RWPE2 (cell line): ENCODE results near the gene ACTR3.

ENCODE experiments used
- ATAC-seq: fragments of 200-7000 bp; cut with Tn5 transposase; 3 replicates; pipeline ENCODE4 v1.9.1; 2021; ENCODE audit warnings: low read depth
- DNase-seq: peaks from one replicate; pipeline ENCODE4 v3.0.0-alpha.2; 2020; ENCODE audit warnings: low spot score
- H3K27ac ChIP-seq: fragments of 450-650 bp; 2 replicates; pipeline ENCODE4 v1.5.1; 2017; ENCODE audit warnings: mild to moderate bottlenecking; ENCODE audit not compliant: poor library complexity, severe bottlenecking
- H3K27me3 ChIP-seq: fragments of 250-450 bp; sonication (Bioruptor Pico); 2 replicates; pipeline ENCODE4 v1.5.1; 2021; ENCODE audit warnings: mild to moderate bottlenecking, moderate library complexity; ENCODE audit not compliant: insufficient read depth, poor library complexity, severe bottlenecking
- H3K36me3 ChIP-seq: fragments of 250-450 bp; sonication (Bioruptor Pico); 2 replicates; pipeline ENCODE4 v1.5.1; 2020; ENCODE audit warnings: low read depth, mild to moderate bottlenecking, moderate library complexity
- H3K4me1 ChIP-seq: fragments of 250-450 bp; sonication (Bioruptor Pico); 2 replicates; pipeline ENCODE4 v1.5.1; 2021; ENCODE audit warnings: mild to moderate bottlenecking, moderate library complexity; ENCODE audit not compliant: insufficient read depth, poor library complexity, severe bottlenecking
- H3K4me3 ChIP-seq: fragments of 250-450 bp; sonication (Bioruptor Pico); 2 replicates; pipeline ENCODE4 v1.5.1; 2021; ENCODE audit warnings: mild to moderate bottlenecking, moderate library complexity; ENCODE audit not compliant: severe bottlenecking
- H3K9me3 ChIP-seq: fragments of 250-450 bp; sonication (Bioruptor Pico); 2 replicates; pipeline ENCODE4 v1.5.1; 2021; ENCODE audit warnings: mild to moderate bottlenecking, moderate library complexity; ENCODE audit not compliant: severe bottlenecking
- CTCF ChIP-seq: fragments of 450-650 bp; IDR thresholded peaks from one replicate; pipeline ENCODE4 v1.5.1; 2017; ENCODE audit warnings: mild to moderate bottlenecking, moderate library complexity; ENCODE audit not compliant: poor library complexity, severe bottlenecking

The ACTR3 gene

GRCh38 chr2:113863144-113863543, 26.7 kb upstream of the ACTR3 start:
- ATAC-seq (no peak), DNase-seq (no peak)
- Histone ChIP-seq H3K27me3 (no peaks in the 10 kb centered on the region), H3K9me3 (no peaks in the 10 kb centered on the region), H3K4me1 (peaks cover 11% of the 10 kb centered on the region), H3K4me3 (no peak overlapping the region), H3K27ac (no peak overlapping the region), H3K36me3 (no peaks in the 10 kb centered on the region)
- TF ChIP-seq CTCF = no peak

- H3K27me3 ChIP-seq = no peaks in the 10 kb centered on the region
- H3K9me3 ChIP-seq = no peaks in the 10 kb centered on the region
- no peak overlapping the region for H3K4me3 ChIP-seq
- no peaks in the 10 kb centered on the region for H3K4me1 ChIP-seq
- no peak for ATAC-seq
- H3K36me3 ChIP-seq = no peaks in the 10 kb centered on the region
- no peak for TF ChIP-seq CTCF
- no peak overlapping the region for H3K27ac ChIP-seq
- no peak for DNase-seq
Measured at GRCh38 chr2:113867571-113867970, 22.3 kb upstream of the ACTR3 start.

- ATAC-seq (no peak), DNase-seq (no peak)
- H3K27ac ChIP-seq = no peak overlapping the region
- H3K4me1 ChIP-seq = peaks cover 4% of the 10 kb centered on the region
- no peak overlapping the region for H3K4me3 ChIP-seq
- H3K27me3 ChIP-seq = no peaks in the 10 kb centered on the region
- H3K36me3 ChIP-seq = no peaks in the 10 kb centered on the region
- no peaks in the 10 kb centered on the region for H3K9me3 ChIP-seq
- TF ChIP-seq CTCF = no peak
Measured at GRCh38 chr2:113869253-113869652, 20.6 kb upstream of the ACTR3 start.

GRCh38 chr2:113872201-113872600, 17.7 kb upstream of the ACTR3 start:
- TF ChIP-seq CTCF = no peak
- ATAC-seq (no peak), DNase-seq (no peak)
- no peaks in the 10 kb centered on the region for H3K9me3 ChIP-seq
- no peaks in the 10 kb centered on the region for H3K27me3 ChIP-seq
- H3K27ac ChIP-seq = no peak overlapping the region
- H3K36me3 ChIP-seq = no peaks in the 10 kb centered on the region
- no peak overlapping the region for H3K4me3 ChIP-seq
- peaks cover 14% of the 10 kb centered on the region for H3K4me1 ChIP-seq

GRCh38 chr2:113873867-113874266, 16.0 kb upstream of the ACTR3 start:
- ATAC-seq = no peak

More at GRCh38 chr2:113873867-113874266, 16.0 kb upstream of the ACTR3 start:
- DNase-seq = no peak
- Histone ChIP-seq H3K9me3 (no peaks in the 10 kb centered on the region), H3K27me3 (no peaks in the 10 kb centered on the region), H3K4me1 (peaks cover 27% of the 10 kb centered on the region), H3K4me3 (no peak overlapping the region), H3K36me3 (no peaks in the 10 kb centered on the region), H3K27ac (no peak overlapping the region)
- no peak for TF ChIP-seq CTCF
